GM12865 (cell line): ENCODE data around the gene RPS18.
"Not testable (repeated sequence)": the region's sequence is repeated elsewhere in the genome, so short reads cannot be mapped to it uniquely, and the experiment has no call there.

ENCODE experiments used
- DNase-seq: peaks from one replicate; pipeline ENCODE4 v3.0.0; 2010; ENCODE audit warnings: low read depth
- H3K4me3 ChIP-seq: 2 replicates; pipeline ENCODE4 v1.5.1; 2011; ENCODE audit warnings: mild to moderate bottlenecking, low read depth, low read length, control low read depth
- CTCF ChIP-seq: IDR thresholded peaks from 2 replicates; pipeline ENCODE4 v1.5.1; 2011; ENCODE audit warnings: low read length, control low read depth, low read depth, inconsistent platforms; ENCODE audit not compliant: insufficient read depth; ENCODE audit errors: missing control alignments

RPS18 gene

DNA sequence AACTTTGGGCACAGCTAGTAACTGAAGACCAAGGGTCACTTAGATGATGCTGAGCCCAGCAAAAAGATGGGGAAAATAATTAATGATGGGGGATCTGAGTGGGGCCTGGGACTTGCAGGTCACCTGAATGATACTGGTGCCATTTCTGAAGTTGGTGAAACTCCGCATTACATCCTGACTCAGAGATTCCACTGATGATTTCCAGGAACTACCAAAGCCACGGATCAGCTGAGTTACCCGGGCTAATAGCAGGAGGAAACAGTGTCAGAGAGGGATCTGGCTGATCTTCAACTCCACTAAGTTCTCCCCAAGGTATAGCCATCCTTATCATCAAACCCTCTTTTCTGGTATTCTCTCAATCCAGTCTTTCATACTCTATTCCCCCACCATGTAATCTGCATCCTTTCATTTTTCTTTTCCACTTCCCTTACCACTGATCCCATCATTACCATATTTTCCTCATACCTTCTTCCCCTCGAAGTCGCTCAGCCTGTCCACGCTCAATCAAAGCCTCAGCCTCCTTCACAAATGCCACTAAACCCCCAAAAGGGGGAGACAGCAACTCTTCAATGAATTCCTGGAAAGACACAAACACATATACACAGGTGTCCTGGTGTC is 20.4 kb upstream of the RPS18 start:
- TF ChIP-seq CTCF, result no peak
- no peak for DNase-seq
- no peak overlapping the region for H3K4me3 ChIP-seq

DNA sequence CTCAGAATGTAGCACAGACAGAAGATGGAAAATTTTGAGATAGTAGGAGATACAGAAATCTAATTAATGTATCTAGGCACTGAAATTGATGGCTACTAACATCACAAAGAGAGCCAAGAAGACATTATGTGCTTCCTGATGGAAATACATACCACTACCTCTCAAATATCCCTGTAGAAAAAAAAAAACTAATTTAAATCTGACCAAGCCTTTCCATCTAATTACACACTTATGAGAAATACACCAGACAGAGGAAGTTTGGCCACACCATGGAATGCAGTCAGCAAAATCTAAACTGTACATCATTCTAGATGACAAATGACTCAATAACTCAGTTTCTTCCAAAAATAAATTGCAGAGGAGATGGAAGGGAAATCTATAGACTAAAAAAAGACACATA is 19.1 kb upstream of the RPS18 start:
- no peak overlapping the region for H3K4me3 ChIP-seq
- DNase-seq, result no peak
- no peak for TF ChIP-seq CTCF

DNA sequence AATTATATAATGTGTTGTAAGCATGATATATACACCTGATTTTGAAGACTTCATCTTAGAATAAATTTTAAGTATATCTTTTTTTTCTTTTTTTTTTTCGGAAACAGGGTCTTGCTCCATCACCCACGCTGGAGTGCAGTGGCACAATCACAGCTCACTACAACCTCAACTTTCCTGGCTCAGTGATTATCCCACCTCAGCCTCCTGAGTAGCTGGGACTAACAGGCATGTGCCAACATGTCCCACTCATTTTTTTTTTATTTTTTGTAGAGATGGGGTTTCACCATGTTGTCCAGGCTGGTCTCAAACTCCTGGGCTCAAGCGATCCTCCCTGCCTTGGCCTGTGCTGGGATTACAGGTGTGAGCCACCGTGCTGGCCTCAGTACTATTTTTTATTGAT is 17.3 kb upstream of the RPS18 start:
- DNase-seq, result no peak
- no peak overlapping the region for H3K4me3 ChIP-seq
- no peak for TF ChIP-seq CTCF

DNA sequence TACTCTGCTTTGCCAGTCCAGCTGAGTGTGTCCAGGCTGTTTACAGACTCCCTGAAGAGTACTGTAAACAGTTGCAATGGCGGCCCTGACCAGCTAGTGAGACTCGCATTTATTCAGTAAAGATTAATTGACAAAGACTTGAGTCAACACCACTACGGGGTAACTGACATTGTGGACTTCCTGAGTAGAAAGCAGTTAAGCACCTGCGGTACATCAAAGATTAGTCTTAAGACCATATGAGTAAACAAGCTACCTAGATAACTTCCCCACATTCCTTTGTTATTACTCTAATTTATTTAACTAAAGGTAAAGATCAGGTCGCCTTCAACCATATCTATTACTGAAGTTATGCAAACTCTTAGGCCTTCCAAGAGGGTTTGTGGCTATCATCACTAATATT is 12.8 kb upstream of the RPS18 start:
- DNase-seq, result no peak
- H3K4me3 ChIP-seq, result no peak overlapping the region
- no peak for TF ChIP-seq CTCF

- not testable (repeated sequence) for H3K4me3 ChIP-seq
These were observed 9.4 kb upstream of the RPS18 start for GRCh38 chr6:33262490-33262889.

DNA sequence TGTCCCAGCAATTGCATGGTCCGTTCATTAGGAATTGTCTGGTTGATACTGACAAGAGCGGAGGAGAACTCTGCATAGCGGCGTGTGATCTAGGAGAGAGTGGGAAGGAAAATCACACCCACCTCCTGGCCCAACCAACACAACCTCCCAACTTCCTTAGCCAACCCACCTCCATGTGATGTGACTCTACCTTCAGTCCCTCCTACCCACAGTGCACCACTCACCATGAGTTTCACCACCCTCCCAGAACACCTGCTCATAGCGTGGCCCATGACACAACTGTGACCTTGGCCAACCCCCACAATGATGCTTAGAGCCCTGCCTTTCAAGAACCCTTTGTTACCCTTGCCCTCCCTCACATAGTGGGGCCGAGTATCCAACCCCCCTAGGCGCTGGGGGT is 7.9 kb upstream of the RPS18 start:
- no peak overlapping the region for H3K4me3 ChIP-seq
- DNase-seq, result no peak
- no peak for TF ChIP-seq CTCF

More at GRCh38 chr6:33262490-33262889, 9.4 kb upstream of the RPS18 start:
- DNase-seq, result not testable (repeated sequence)

DNA sequence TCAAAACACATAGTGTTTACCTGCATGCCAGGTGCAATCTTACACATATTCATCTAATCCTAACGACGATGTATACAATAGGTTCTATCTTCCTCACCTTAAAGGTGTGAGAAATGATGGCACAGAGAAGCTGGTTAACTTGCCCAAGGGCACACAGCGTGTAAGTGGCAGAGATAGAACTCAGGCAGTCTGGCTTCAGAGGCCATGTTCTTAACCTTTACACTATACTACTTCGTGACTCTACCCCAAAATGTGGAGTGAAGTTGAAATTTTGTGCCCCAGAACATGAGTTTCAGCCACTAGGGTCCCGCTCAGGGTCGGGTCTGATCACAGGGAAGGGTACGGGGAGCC is 783 bp upstream of the RPS18 start:
- no peak for TF ChIP-seq CTCF
- H3K4me3 ChIP-seq, result peak overlapping the region; percentile 90
- DNase-seq, result no peak
